Right lobe of liver (tissue), 6 donors: Measurements from ENCODE around the gene ABCC1. TPM values are rescaled to one million over a fixed set of nuclear protein-coding genes. Genes with fewer than 3 reads are reported as not detected.
A peak's percentile ranks its signal among the peaks of the same experiment; 100 is the strongest.

Experiments used
- ATAC-seq, 4 donors: fragments of 200-7000 bp; cut with Tn5 transposase; one replicate each; pipeline ENCODE4 v1.9.1; 2020; ENCODE audit warnings: mild to moderate bottlenecking in 4 of 4, moderate library complexity in 4 of 4
- DNase-seq, 3 donors: peaks; one replicate each; pipeline ENCODE4 v3.0.0-alpha.2; 2020
- H3K27ac ChIP-seq, 3 donors: fragments of 200-600 bp; one replicate each; pipeline ENCODE4 v1.8.0; 2022
- H3K27me3 ChIP-seq, 2 donors: fragments of 200-600 bp; one replicate each; pipeline ENCODE4 v1.8.0; 2022
- H3K36me3 ChIP-seq, 4 donors: fragments of 200-600 bp; sonication (generic) in 1 of 4; one replicate each; pipeline versions ENCODE4 v1.5.1 to v1.8.0; 2017 to 2022; ENCODE audit warnings: control low read depth in 1 of 4
- H3K4me1 ChIP-seq, 4 donors: fragments of 200-600 bp; sonication (generic) in 1 of 4; one replicate each; pipeline versions ENCODE4 v1.5.1 to v1.8.0; 2017 to 2022; ENCODE audit warnings: control low read depth in 1 of 4
- H3K4me3 ChIP-seq, 3 donors: fragments of 200-600 bp; one replicate each; pipeline ENCODE4 v1.8.0; 2022
- H3K9me3 ChIP-seq, 4 donors: fragments of 200-600 bp; sonication (generic) in 1 of 4; one replicate each; pipeline versions ENCODE4 v1.5.1 to v1.8.0; 2017 to 2022; ENCODE audit warnings: control low read depth in 1 of 4
- CTCF ChIP-seq, 4 donors: fragments of 200-600 bp in 3 of 4; fragments of 450-650 bp in 1 of 4; IDR thresholded peaks; one replicate each; pipeline versions ENCODE4 v1.5.1 to v1.8.0; 2016 to 2022; ENCODE audit warnings: antibody characterized with exemption in 4 of 4, mild to moderate bottlenecking in 2 of 4
- POLR2A ChIP-seq: fragments of 450-650 bp; IDR thresholded peaks from one replicate; pipeline ENCODE4 v1.6.1; 2017; ENCODE audit warnings: antibody characterized with exemption, mild to moderate bottlenecking
- WGBS: methylation state at CpG from one replicate; pipeline ENCODE4 v1.1.6; 2018; ENCODE audit warnings: low coverage, low lambda C conversion rate; ENCODE audit not compliant: insufficient coverage; ENCODE audit errors: missing lambda C conversion rate; 5-methylcytosine and 5-hydroxymethylcytosine counted together
- intact Hi-C, 2 donors: fragments of 100-400 bp; cut with DNase I; formaldehyde crosslinking; loops; one replicate each; pipeline versions ENCODE4 v1.11.2 to v1.14.1; 2022
- total RNA-seq, 6 experiments: library from RNA; depleted of rRNA in 2 of 6; stranded (reverse); fragments of >200 nt in 2 of 6; fragmentation: NEBNext Ultra II Directional in 3 of 6; extraction: Animal tissue kit (Norgen Biotek cat#: 25700) in 3 of 6; gene quantifications; one replicate each; pipeline versions ENCODE4 v1.1.0 to v1.2.4, GENCODE V29; 2016 to 2023
- donor health status: DM: no; HTN: yes; CAD: no.
- donor health status: DM: no; HTN: no; CAD: no.
- donor health status: DM: no; HTN: no; CAD: no.
- donor health status: DM: no; HTN: yes; CAD: no.
- donor health status: DM: no; HTN: yes; CAD: no.

ABCC1 gene
- total RNA-seq, 6 experiments from 2014 or later, result 1.9 to 6.7 (median 4.1) TPM

DNA sequence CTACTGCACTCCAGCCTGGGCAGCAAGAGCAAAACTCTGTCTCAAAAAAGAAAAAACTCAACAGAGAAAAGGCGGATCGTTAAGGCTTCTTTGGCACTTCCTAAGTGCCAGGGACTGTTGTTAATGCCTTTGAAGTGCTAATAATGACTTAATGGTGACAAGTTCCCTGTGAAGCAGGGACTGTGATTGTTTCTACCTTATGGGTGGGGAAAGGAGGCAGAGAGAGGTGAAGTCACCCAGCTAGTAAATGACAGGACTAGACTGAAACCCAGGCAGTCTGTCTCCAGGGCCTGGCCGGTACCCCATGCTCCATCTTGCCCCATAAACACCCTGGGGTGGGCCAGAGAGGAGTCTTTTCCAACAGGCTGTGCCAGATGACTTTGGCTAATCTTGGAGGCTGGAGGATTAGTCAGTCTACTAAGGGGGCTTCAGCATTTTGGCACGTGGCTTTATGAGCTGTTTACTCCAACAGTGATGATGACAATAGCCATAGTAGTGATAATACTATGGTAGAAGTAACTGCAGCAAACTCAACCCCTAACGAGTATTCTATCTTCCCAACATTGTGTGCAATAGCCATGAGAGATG is 26.9 kb downstream of the ABCC1 start:
- no peak overlapping the region for H3K27ac ChIP-seq
- intact Hi-C loops, result no loop called here
- H3K4me3 ChIP-seq, result no peak overlapping the region
- WGBS, result 34% methylated on average over 4 of the region's 5 CpGs
- ATAC-seq (no peak), DNase-seq (no peak)
- H3K9me3 ChIP-seq, result no peaks in the 10 kb centered on the region
- TF ChIP-seq CTCF (IDR thresholded peaks at IDR 0.05) (no peak), POLR2A (no peak)
- H3K4me1 ChIP-seq, result no peaks in the 10 kb centered on the region
- H3K27me3 ChIP-seq, result no peaks in the 10 kb centered on the region
- H3K36me3 ChIP-seq, result no peaks in the 10 kb centered on the region

DNA sequence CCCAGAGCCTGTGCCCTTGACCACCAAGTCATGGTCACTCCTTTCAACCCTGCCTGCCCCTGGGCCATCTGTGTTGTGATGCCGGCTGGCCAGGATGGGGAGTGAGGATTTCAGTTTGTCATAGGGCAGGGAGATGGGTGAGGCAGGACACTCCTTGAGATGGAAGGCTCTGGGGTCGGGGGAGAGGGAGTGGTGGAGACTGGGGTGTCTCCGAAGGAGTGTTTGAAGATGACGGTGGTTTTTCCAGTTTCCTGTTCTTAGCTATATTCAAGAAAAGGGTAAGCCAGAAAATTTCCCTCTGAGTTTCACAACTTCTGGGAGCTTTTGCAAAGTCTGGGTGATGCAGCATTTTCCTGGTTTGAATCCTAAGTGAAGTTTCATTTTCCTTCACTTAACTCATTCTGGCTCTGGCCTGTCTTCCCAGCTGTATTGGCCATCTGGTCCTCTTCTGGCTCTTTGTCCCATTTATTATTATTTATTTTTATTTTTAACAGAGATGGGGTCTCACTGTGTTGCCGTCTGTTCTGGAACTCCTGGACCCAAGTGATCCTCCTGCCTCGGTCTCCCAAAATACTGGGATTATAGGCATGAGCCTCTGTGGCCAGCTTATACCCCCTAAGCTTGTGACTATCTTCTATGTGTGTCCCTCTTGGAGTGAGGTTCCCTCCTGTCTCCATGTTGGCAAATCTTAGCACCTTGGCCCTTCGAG is 27.7 kb downstream of the ABCC1 start:
- TF ChIP-seq CTCF (IDR thresholded peaks at IDR 0.05), result no peak
- no peak for TF ChIP-seq POLR2A
- intact Hi-C loops, result no loop called here
- H3K9me3 ChIP-seq, result peaks cover 0 to 1% (median 0%) of the 10 kb centered on the region in 4 donors

GRCh38 chr16:15979801-15980200 is 30.4 kb downstream of the ABCC1 start:
- Histone ChIP-seq H3K27me3 (no peaks in the 10 kb centered on the region), H3K9me3 (peaks cover 0 to 4% (median 0%) of the 10 kb centered on the region in 4 donors), H3K4me1 (no peaks in the 10 kb centered on the region), H3K27ac (no peak overlapping the region), H3K4me3 (no peak overlapping the region), H3K36me3 (no peaks in the 10 kb centered on the region)
- 64% methylated on average over 3 of the region's 3 CpGs for WGBS
- TF ChIP-seq POLR2A (no peak), CTCF (IDR thresholded peaks at IDR 0.05) (no peak)
- no peak for ATAC-seq
- DNase-seq, result no peak
- intact Hi-C loops, result no loop called here

More for the DNA sequence above, 27.7 kb downstream of the ABCC1 start:
- Histone ChIP-seq H3K4me3 (no peak overlapping the region), H3K27me3 (no peaks in the 10 kb centered on the region), H3K27ac (no peak overlapping the region), H3K4me1 (no peaks in the 10 kb centered on the region), H3K36me3 (no peaks in the 10 kb centered on the region)
- no peak for DNase-seq
- peak in 1 of 4 donors; percentile 29 for ATAC-seq
- 83% methylated on average over 6 of the region's 7 CpGs for WGBS

DNA sequence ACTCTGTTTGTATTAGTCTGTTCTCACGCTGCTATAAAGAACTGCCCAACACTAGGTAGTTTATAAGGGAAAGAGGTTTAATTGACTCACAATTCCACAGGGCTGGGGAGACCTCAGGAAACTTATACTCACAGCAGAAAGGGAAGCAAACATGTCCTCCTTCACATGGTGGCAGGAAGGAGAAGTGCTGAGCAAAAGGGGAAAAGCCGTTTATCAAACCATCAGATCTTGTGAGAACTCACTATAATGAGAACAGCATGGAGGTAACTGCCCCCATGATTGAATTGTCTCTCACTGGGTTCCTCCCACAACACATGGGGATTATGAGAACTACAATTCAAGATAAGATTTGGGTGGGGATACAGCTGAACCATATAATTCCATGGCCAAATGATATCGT is 30.9 kb downstream of the ABCC1 start:
- Histone ChIP-seq H3K4me3 (no peak overlapping the region), H3K27ac (no peak overlapping the region), H3K9me3 (peaks cover 0 to 4% (median 0%) of the 10 kb centered on the region in 4 donors), H3K4me1 (no peaks in the 10 kb centered on the region), H3K36me3 (no peaks in the 10 kb centered on the region), H3K27me3 (no peaks in the 10 kb centered on the region)
- TF ChIP-seq POLR2A, result no peak
- TF ChIP-seq CTCF (IDR thresholded peaks at IDR 0.05), result no peak
- ATAC-seq, result no peak
- DNase-seq, result no peak
- intact Hi-C loops, result no loop called here
- WGBS, result 70% methylated on average over 3 of the region's 3 CpGs
